HEK293 (cell line): ENCODE data around the gene VIT.

Experiments used
- CTCF ChIP-seq: fragments of 450-650 bp; formaldehyde crosslinking; IDR thresholded peaks from 2 replicates; pipeline ENCODE4 v1.5.1; 2016; ENCODE audit warnings: missing biosample characterization, missing genetic modification characterization
- HOXA7 ChIP-seq: sonication (generic); formaldehyde crosslinking; IDR thresholded peaks from 2 replicates; pipeline ENCODE4 v1.8.1; 2022; ENCODE audit warnings: missing genetic modification reagents, borderline replicate concordance
- SP2 ChIP-seq: fragments of 450-650 bp; formaldehyde crosslinking; IDR thresholded peaks from 2 replicates; pipeline ENCODE4 v1.5.1; 2016; ENCODE audit warnings: missing biosample characterization, missing genetic modification characterization
- ZBTB8A ChIP-seq: fragments of 450-650 bp; formaldehyde crosslinking; IDR thresholded peaks from 2 replicates; pipeline ENCODE4 v1.5.1; 2016; ENCODE audit warnings: missing biosample characterization, missing genetic modification characterization
- ZNF561 ChIP-seq: fragments of 450-650 bp; IDR thresholded peaks from 2 replicates; pipeline ENCODE4 v1.5.1; 2018; ENCODE audit warnings: missing biosample characterization, missing genetic modification characterization, borderline replicate concordance
- ZNF792 ChIP-seq: fragments of 450-650 bp; formaldehyde crosslinking; IDR thresholded peaks from 2 replicates; pipeline ENCODE4 v1.5.1; 2016; ENCODE audit warnings: missing biosample characterization, missing genetic modification characterization

DNA sequence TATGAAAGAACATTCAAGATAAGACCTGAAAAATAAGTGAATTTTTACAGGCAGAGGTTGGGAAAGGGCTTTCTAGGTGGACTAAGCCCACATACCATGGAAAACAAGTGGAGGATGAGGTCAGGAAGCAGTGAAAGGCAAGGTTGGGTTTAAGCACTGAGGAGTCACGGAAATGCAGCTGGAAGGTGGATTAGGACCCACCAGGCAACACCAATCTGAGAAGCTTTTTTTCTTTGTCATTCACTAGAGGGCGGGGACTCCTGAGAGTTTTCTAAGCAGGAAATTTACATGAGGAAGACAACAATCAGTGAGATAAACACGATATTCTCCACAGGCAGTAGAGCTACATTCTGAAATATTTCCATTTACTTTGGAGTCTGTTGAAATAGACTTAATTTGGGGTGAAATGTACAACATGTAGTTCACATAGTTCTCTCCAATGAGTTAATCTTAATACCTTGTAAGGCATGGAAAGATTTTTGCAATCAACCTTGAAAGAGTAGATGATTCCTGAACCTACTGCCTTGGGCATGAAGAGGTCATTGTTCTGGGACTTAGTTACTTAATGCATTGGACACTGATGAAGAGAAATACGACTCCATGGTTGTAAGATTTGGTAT is 40.7 kb downstream of the VIT start:
- TF ChIP-seq ZNF792 (no peak), SP2 (tag by site-specific recombination) (no peak), HOXA7 (CRISPR knock-in tag) (no peak), ZBTB8A (tag by site-specific recombination) (no peak), CTCF (no peak), ZNF561 (tag by site-specific recombination) (no peak)
